ENCODE results near the gene TAAR1.
"Not testable (repeated sequence)": the region's sequence is repeated elsewhere in the genome, so short reads cannot be mapped to it uniquely, and the experiment has no call there.

DNA sequence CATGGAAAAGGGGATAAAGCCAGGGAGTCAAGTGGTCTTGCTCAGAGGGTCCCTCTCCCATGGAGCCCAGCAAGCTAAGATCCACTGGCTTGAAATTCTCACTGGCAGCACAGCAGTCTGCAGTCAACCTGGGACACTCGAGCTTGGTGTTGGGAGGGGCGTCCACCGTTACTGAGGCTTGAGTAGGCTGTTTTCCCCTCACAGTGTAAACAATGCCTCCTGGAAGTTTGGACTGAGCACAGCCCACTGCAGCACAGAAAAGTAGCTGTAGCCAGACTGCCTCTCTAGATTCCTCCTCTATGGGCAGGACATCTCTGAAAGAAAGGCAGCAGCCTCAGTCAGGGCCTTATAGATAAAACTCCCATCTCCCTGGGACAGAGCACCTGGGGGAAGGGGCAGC lies 23.7 kb downstream of the TAAR1 start:
- TF ChIP-seq JUND (IDR thresholded peaks at IDR 0.05); SIN3A (IDR thresholded peaks at IDR 0.05; ENCODE audit: borderline replicate concordance, low read depth, low read length); RAD21 (IDR thresholded peaks at IDR 0.05; ENCODE audit: low read length); CHD2 (IDR thresholded peaks at IDR 0.05; ENCODE audit: low read length, partially characterized antibody): not testable (repeated sequence)
- TF ChIP-seq, protein P1, sequence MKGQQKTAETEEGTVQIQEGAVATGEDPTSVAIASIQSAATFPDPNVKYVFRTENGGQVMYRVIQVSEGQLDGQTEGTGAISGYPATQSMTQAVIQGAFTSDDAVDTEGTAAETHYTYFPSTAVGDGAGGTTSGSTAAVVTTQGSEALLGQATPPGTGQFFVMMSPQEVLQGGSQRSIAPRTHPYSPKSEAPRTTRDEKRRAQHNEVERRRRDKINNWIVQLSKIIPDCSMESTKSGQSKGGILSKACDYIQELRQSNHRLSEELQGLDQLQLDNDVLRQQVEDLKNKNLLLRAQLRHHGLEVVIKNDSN (IDR thresholded peaks at IDR 0.05; ENCODE audit: borderline replicate concordance, low read depth): not testable (repeated sequence)
- TF ChIP-seq, protein P2, sequence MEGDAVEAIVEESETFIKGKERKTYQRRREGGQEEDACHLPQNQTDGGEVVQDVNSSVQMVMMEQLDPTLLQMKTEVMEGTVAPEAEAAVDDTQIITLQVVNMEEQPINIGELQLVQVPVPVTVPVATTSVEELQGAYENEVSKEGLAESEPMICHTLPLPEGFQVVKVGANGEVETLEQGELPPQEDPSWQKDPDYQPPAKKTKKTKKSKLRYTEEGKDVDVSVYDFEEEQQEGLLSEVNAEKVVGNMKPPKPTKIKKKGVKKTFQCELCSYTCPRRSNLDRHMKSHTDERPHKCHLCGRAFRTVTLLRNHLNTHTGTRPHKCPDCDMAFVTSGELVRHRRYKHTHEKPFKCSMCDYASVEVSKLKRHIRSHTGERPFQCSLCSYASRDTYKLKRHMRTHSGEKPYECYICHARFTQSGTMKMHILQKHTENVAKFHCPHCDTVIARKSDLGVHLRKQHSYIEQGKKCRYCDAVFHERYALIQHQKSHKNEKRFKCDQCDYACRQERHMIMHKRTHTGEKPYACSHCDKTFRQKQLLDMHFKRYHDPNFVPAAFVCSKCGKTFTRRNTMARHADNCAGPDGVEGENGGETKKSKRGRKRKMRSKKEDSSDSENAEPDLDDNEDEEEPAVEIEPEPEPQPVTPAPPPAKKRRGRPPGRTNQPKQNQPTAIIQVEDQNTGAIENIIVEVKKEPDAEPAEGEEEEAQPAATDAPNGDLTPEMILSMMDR (IDR thresholded peaks at IDR 0.05): not testable (repeated sequence)
